Caco-2 (cell line): ENCODE results near the gene LCN12. TPM values are rescaled to one million over a fixed set of nuclear protein-coding genes. Genes with fewer than 3 reads are reported as not detected.

Source experiments
- BruUV-seq: library from RNA; stranded (reverse); fragments of 400-500 nt; replicated peaks from 2 replicates; lab custom pipeline; 2021; lab: Mats Ljungman, UMichigan
- CTCF ChIA-PET: fragments of 300-600 bp; sonication (Branson Sonifier 250); formaldehyde crosslinking; loops from one replicate; lab custom pipeline; 2022; ENCODE audit warnings: antibody characterized with exemption; lab: Charles Lee
- POLR2A ChIA-PET: fragments of 300-600 bp; sonication (Branson Sonifier 250); formaldehyde crosslinking; loops from one replicate; lab custom pipeline; 2022; ENCODE audit warnings: antibody characterized with exemption; lab: Charles Lee
- DNase-seq, 2 experiments: peaks; one replicate each; pipeline versions ENCODE4 v3.0.0 to v3.0.0-alpha.2; 2020 to 2022
- H3K27me3 ChIP-seq: replicated peaks from 2 replicates; pipeline ENCODE4 v1.6.0; 2011; ENCODE audit warnings: low read length; ENCODE audit not compliant: control insufficient read depth, insufficient read depth
- H3K36me3 ChIP-seq: 2 replicates; pipeline ENCODE4 v1.5.1; 2011; ENCODE audit warnings: low read length; ENCODE audit not compliant: control insufficient read depth, insufficient read depth
- H3K4me1 ChIP-seq: fragments of 250-450 bp; sonication (Bioruptor Pico); 2 replicates; pipeline ENCODE4 v1.5.1; 2020; ENCODE audit warnings: mild to moderate bottlenecking
- H3K4me3 ChIP-seq: 2 replicates; pipeline ENCODE4 v1.5.1; 2011; ENCODE audit warnings: low read depth, mild to moderate bottlenecking, control low read depth, low read length
- H3K9me3 ChIP-seq: fragments of 250-450 bp; sonication (Bioruptor Pico); 2 replicates; pipeline ENCODE4 v1.5.1; 2020; ENCODE audit warnings: mild to moderate bottlenecking, moderate library complexity
- H3K27ac Mint-ChIP-seq: one replicate; pipeline ENCODE4 v1.8.0; 2022; ENCODE audit warnings: mixed read lengths; ENCODE audit not compliant: unreplicated experiment
- H3K27me3 Mint-ChIP-seq: one replicate; pipeline ENCODE4 v1.8.0; 2022; ENCODE audit warnings: mixed read lengths; ENCODE audit not compliant: insufficient read depth, unreplicated experiment
- H3K36me3 Mint-ChIP-seq: one replicate; pipeline ENCODE4 v1.8.0; 2022; ENCODE audit warnings: mild to moderate bottlenecking, mixed read lengths; ENCODE audit not compliant: insufficient read depth, unreplicated experiment
- H3K4me1 Mint-ChIP-seq: one replicate; pipeline ENCODE4 v1.8.0; 2022; ENCODE audit warnings: low read depth, mixed read lengths; ENCODE audit not compliant: unreplicated experiment
- H3K4me3 Mint-ChIP-seq: one replicate; pipeline ENCODE4 v1.8.0; 2022; ENCODE audit warnings: mild to moderate bottlenecking, moderate library complexity, mixed read lengths; ENCODE audit not compliant: unreplicated experiment
- H3K9me3 Mint-ChIP-seq: one replicate; pipeline ENCODE4 v1.8.0; 2022; ENCODE audit warnings: mixed read lengths; ENCODE audit not compliant: unreplicated experiment
- intact Hi-C: fragments of 100-400 bp; cut with micrococcal nuclease; formaldehyde crosslinking; loops from one replicate; pipeline ENCODE4 v1.10.0; 2022; ENCODE audit not compliant: unreplicated experiment
- total RNA-seq: library from RNA; stranded (reverse); gene quantifications from 2 replicates; pipeline ENCODE4 v1.2.3, GENCODE V29; 2022
- TF ChIP-seq, protein P1 (sequence below), 2 experiments: fragments of 200-600 bp in 1 of 2; IDR thresholded peaks; 1 replicate in 1 of 2; 2 replicates in 1 of 2; pipeline versions ENCODE4 v1.5.1 to v1.8.0; 2011 to 2022; ENCODE audit warnings: antibody characterized with exemption in 1 of 2, control low read depth in 1 of 2, inconsistent platforms in 1 of 2, low read depth in 1 of 2, low read length in 1 of 2, mild to moderate bottlenecking in 1 of 2, moderate library complexity in 1 of 2; ENCODE audit not compliant: insufficient read depth in 1 of 2, severe bottlenecking in 1 of 2, unreplicated experiment in 1 of 2

Gene LCN12
- total RNA-seq, 1 experiment from 2014 or later: 20.0 TPM

DNA sequence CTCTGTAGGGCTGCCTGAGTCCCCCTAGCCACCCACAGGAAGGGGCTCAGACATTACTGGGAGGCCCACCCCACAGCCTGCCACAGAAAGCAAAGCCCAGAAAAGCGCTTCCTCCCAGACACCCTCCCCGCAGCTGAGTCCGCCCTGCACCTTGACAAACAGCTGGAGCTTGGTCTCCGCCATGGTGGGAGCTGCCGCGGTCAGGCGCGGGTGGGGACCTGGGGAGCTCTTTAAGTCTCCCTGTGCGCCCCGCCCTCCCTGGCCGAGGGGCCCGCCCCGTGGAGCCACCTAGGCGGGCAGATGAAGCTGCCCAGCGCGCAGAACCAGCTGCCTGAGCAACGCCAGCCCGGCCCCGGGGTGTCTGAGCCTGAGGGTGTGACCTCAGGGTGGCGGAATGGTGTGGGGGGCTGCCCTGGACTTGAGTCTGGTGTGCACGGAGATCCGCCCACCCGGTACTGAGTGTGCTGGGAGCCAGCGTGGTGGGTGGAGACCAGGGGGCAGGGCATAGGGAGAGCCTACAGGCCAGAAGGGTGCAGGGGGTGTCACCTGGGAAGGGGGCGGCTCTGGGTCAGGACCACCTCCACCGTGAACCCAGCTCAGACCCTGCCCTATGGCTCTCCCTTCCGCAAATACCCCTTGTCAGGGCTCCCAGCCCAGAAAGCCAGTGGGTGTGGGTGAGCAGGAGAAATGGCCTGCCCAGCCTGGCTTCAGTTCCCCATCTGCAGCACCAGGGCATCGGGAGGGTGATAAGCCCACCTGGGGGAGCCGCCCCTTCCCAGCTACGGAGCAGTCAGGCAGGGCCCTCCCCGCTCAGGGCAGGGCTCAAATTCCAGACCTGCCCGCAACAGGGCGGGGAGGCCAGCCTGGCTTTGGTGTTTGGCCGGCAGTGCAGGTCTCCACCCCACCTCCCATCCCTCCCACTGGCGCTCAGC is 44.6 kb downstream of the LCN12 start, which contains the start of gene CLIC3:
Gene CLIC3 (minus strand): TSS at position 208 of the 932 bp plus-strand sequence. CDS start 25 bp downstream, at position 183.
- BruUV-seq: no TSS peak
- no peaks in the 10 kb centered on the region for H3K27me3 ChIP-seq
- H3K4me3 ChIP-seq: peak within 1 kb of the TSS; percentile 34
- Mint-ChIP-seq H3K27ac (peak within 1 kb of the TSS; percentile 69), H3K36me3 (peaks cover 37% of the 10 kb centered on the region), H3K9me3 (no peaks in the 10 kb centered on the region), H3K27me3 (no peaks in the 10 kb centered on the region), H3K4me3 (peak within 1 kb of the TSS; percentile 67), H3K4me1 (peaks cover 10% of the 10 kb centered on the region)
- no peaks in the 10 kb centered on the region for H3K9me3 ChIP-seq
- intact Hi-C loops: loop anchor here (2.0 kb wide), 1 partner anchor 48 kb away; no protein-coding TSS in a partner anchor
- TF ChIP-seq, protein P1, sequence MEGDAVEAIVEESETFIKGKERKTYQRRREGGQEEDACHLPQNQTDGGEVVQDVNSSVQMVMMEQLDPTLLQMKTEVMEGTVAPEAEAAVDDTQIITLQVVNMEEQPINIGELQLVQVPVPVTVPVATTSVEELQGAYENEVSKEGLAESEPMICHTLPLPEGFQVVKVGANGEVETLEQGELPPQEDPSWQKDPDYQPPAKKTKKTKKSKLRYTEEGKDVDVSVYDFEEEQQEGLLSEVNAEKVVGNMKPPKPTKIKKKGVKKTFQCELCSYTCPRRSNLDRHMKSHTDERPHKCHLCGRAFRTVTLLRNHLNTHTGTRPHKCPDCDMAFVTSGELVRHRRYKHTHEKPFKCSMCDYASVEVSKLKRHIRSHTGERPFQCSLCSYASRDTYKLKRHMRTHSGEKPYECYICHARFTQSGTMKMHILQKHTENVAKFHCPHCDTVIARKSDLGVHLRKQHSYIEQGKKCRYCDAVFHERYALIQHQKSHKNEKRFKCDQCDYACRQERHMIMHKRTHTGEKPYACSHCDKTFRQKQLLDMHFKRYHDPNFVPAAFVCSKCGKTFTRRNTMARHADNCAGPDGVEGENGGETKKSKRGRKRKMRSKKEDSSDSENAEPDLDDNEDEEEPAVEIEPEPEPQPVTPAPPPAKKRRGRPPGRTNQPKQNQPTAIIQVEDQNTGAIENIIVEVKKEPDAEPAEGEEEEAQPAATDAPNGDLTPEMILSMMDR (IDR thresholded peaks at IDR 0.05; ENCODE audit: insufficient read depth in 1 of 2, low read depth in 1 of 2, low read length in 1 of 2, severe bottlenecking in 1 of 2, unreplicated experiment in 1 of 2): no peak
- CTCF ChIA-PET: interaction anchor here (0.5 to 2.8 kb wide), 9 partner anchors 18 to 178 kb away, joined by 3 to 13 read pairs (median 4); partner anchors contain the start of genes FBXW5, MAN1B1 and NPDC1
- peak; percentile 79 to 83 for DNase-seq
- POLR2A ChIA-PET: no interaction called here
- H3K36me3 ChIP-seq: no peaks in the 10 kb centered on the region
- peaks cover 30% of the 10 kb centered on the region for H3K4me1 ChIP-seq

DNA sequence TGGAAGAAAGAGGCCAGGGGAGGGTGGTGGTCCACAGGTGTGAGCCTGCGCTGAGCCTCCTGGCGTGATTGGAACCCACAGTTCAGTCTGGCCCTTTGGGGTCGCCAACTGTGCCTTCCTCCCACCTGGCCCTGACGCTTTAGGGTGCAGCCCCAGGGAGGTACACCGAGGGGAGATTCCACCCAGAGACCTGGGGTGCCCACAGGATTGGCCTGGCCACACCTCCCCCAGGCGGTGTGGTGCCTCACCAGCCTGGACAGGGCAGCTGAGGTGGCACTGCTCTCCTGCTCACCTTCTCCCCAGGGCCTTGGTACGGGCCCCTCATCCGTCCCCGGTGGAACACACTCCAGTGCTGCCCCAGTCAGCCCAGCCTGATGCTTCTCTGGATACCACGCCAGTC is 45.3 kb downstream of the LCN12 start:
- Mint-ChIP-seq H3K27ac (no peak overlapping the region), H3K27me3 (no peaks in the 10 kb centered on the region), H3K4me3 (peak overlapping the region; percentile 48), H3K36me3 (peaks cover 37% of the 10 kb centered on the region), H3K9me3 (no peaks in the 10 kb centered on the region), H3K4me1 (peaks cover 10% of the 10 kb centered on the region)
- H3K9me3 ChIP-seq: no peaks in the 10 kb centered on the region
- TF ChIP-seq, protein P1 (IDR thresholded peaks at IDR 0.05; ENCODE audit: insufficient read depth in 1 of 2, low read depth in 1 of 2, low read length in 1 of 2, severe bottlenecking in 1 of 2, unreplicated experiment in 1 of 2): no peak
- H3K4me3 ChIP-seq: no peak overlapping the region
- DNase-seq: no peak
- no TSS peak for BruUV-seq
- H3K27me3 ChIP-seq: no peaks in the 10 kb centered on the region
- H3K36me3 ChIP-seq: no peaks in the 10 kb centered on the region
- intact Hi-C loops: loop anchor here (2.0 kb wide), 1 partner anchor 49 kb away; no protein-coding TSS in a partner anchor
- ChIA-PET CTCF (interaction anchor here (1.0 to 2.8 kb wide), 2 partner anchors 38 to 50 kb away, joined by 4 to 12 read pairs; no protein-coding TSS in a partner anchor), POLR2A (no interaction called here)
- peaks cover 28% of the 10 kb centered on the region for H3K4me1 ChIP-seq

DNA sequence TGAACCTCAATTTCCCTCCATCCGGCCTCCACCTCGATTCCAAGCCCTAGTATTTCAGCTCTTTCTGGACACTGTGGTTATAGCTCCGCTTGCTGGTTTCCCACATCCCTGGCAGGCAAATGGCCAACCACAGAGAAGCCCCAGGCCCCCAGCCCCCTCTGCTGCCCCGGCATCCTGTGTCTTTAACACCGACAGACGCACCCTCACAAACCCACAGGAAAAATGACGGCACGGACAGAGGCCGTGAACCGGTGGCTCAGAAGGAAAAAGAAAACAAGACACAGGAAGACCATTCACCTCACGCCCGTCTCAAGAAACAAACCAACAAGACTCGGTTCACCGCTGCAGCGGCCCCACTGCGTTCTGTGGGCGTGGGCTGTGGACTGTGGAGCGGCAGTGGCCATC is 45.8 kb downstream of the LCN12 start:
- no peak overlapping the region for H3K4me3 ChIP-seq
- no peaks in the 10 kb centered on the region for H3K27me3 Mint-ChIP-seq
- H3K4me1 ChIP-seq: peaks cover 28% of the 10 kb centered on the region
- H3K9me3 ChIP-seq: no peaks in the 10 kb centered on the region
- H3K36me3 ChIP-seq: no peaks in the 10 kb centered on the region
- CTCF ChIA-PET: interaction anchor here (1.0 to 2.8 kb wide), 2 partner anchors 37 to 50 kb away, joined by 4 to 12 read pairs; no protein-coding TSS in a partner anchor
- TF ChIP-seq, protein P1 (IDR thresholded peaks at IDR 0.05; ENCODE audit: insufficient read depth in 1 of 2, low read depth in 1 of 2, low read length in 1 of 2, severe bottlenecking in 1 of 2, unreplicated experiment in 1 of 2): no peak
- peaks cover 10% of the 10 kb centered on the region for H3K4me1 Mint-ChIP-seq
- intact Hi-C loops: loop anchor here (2.0 kb wide), 1 partner anchor 49 kb away; no protein-coding TSS in a partner anchor
- BruUV-seq: no TSS peak
- POLR2A ChIA-PET: no interaction called here
- peak overlapping the region; percentile 48 for H3K4me3 Mint-ChIP-seq
- H3K36me3 Mint-ChIP-seq: peaks cover 37% of the 10 kb centered on the region
- H3K9me3 Mint-ChIP-seq: no peaks in the 10 kb centered on the region
- H3K27ac Mint-ChIP-seq: no peak overlapping the region
- no peak for DNase-seq
- no peaks in the 10 kb centered on the region for H3K27me3 ChIP-seq
